PFSK-1 (cell line): Measurements from ENCODE around the gene SLC12A8.

Experiments
- FOXP2 ChIP-seq: optimal IDR thresholded peaks from 2 replicates; pipeline ENCODE3; 2011; ENCODE audit warnings: borderline replicate concordance, control low read depth, inconsistent platforms; ENCODE audit not compliant: insufficient read depth; ENCODE audit errors: extremely low read length, extremely low read depth
- POLR2AphosphoS5 ChIP-seq: IDR thresholded peaks from 2 replicates; pipeline ENCODE4 v1.6.1; 2012; ENCODE audit warnings: low read depth, mild to moderate bottlenecking, control low read depth, low read length, moderate library complexity
- REST ChIP-seq, 2 experiments: IDR thresholded peaks; 2 replicates each; pipeline versions ENCODE4 v1.6.1 to v1.8.0; 2011 to 2012; ENCODE audit warnings: low read depth in 2 of 2, low read length in 2 of 2, control low read depth in 1 of 2, inconsistent platforms in 1 of 2, mild to moderate bottlenecking in 1 of 2, moderate library complexity in 1 of 2; ENCODE audit not compliant: insufficient read depth in 1 of 2
- SIN3A ChIP-seq: IDR thresholded peaks from 2 replicates; pipeline ENCODE4 v1.6.1; 2012; ENCODE audit warnings: mild to moderate bottlenecking, low read length, moderate library complexity, borderline replicate concordance; ENCODE audit not compliant: insufficient read depth
- TAF1 ChIP-seq: IDR thresholded peaks from 2 replicates; pipeline ENCODE4 v1.6.1; 2012; ENCODE audit warnings: low read length, control low read depth, borderline replicate concordance; ENCODE audit not compliant: insufficient read depth

SLC12A8 gene

GRCh38 chr3:125179143-125179883, 33.2 kb downstream of the SLC12A8 start:
- TF ChIP-seq TAF1 (no peak), FOXP2 (no peak), REST (IDR thresholded peaks at IDR 0.05; ENCODE audit: insufficient read depth in 1 of 2, low read depth in 2 of 2, low read length in 2 of 2) (no peak), POLR2AphosphoS5 (no peak), SIN3A (no peak)

DNA sequence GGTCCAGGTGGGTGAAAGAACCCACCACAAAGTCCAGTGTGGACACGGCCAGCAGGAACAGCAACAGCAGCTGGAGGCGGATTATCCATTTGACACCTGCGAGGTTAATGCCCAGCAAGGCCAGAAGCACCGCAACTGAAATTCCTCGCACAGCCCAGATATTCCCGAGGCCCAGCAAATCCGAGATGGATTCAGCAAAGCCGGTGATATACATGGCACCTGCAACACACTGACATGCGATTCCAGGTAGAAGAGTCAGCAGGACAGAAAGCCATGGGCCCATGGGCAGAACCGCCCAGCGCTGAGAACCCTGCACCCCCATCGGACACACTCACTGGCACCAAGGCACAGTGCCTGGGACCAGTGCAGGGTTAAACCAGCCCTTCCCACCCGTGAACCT, 34.8 kb downstream of the SLC12A8 start:
- TF ChIP-seq POLR2AphosphoS5 (no peak), FOXP2 (no peak), TAF1 (no peak), SIN3A (no peak), REST (IDR thresholded peaks at IDR 0.05; ENCODE audit: insufficient read depth in 1 of 2, low read depth in 2 of 2, low read length in 2 of 2) (no peak)

DNA sequence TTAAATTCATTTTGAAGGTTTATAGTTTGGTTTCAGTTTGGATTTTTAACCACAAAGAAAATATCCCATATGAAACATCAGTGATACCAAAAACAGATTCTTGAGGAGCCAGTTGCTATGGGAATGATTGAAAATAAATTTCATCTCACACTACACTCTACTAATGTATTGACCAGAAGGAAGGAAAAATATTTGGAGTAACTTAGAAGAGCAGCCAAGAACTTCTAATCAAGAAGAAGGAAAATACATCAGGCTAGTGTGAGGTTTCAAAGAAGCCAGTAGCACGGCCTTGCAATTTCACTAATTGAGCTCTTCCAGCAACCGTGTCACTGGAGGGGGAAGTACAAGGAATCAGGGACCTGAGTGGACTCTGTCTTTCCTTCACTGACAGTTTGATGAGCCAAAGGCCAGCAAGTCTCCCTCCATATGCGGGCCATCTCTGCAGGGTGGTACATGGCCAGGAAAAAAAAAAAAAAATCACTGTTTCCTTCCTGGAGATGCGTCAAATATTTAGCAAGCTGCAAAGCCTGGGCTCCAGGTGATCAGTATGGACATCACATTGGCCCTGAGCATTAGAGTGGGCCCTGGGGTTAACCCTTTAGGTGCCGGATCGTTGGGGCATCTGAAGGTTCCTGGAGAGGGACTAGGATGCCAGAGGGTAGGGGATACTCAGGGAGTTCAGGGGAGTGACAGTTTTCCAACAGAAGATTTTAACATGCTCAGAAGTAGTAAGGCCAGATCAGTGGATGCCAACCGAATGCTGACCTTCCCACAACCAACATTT, 37.1 kb downstream of the SLC12A8 start:
- TF ChIP-seq POLR2AphosphoS5 (no peak), TAF1 (no peak), REST (IDR thresholded peaks at IDR 0.05; ENCODE audit: insufficient read depth in 1 of 2, low read depth in 2 of 2, low read length in 2 of 2) (no peak), FOXP2 (no peak), SIN3A (no peak)

DNA sequence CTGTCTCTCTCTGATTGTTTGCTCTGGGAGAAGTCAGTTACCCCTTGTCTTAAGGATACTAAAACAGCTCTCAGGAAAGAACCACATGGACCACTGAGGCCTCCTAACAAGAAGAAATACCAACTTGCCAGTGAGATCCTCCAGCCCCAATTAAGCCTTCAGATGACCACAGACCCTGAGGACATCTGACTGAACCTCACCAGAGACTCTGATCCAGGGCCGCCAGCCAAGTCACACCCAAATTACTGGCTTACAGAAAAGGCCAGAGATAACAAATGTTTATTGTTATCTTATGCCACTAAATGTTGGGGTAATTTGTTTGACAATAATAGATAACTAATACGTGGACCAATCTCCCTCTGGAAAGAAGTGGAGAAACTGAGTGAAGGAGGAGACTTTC, 40.2 kb downstream of the SLC12A8 start:
- TF ChIP-seq POLR2AphosphoS5 (no peak), TAF1 (no peak), REST (IDR thresholded peaks at IDR 0.05; ENCODE audit: insufficient read depth in 1 of 2, low read depth in 2 of 2, low read length in 2 of 2) (no peak), FOXP2 (no peak), SIN3A (no peak)
